B cell (primary cell): Measurements from ENCODE around the gene TMEM87B. TPM values are rescaled to one million over a fixed set of nuclear protein-coding genes. Genes with fewer than 3 reads are reported as not detected.

Experiments
- ATAC-seq: fragments of 200-7000 bp; cut with Tn5 transposase; one replicate; pipeline ENCODE4 v1.10.0; 2021; ENCODE audit warnings: low read depth, mild to moderate bottlenecking, moderate number of reproducible peaks, moderate library complexity
- CTCF ChIA-PET: fragments of 350-600 bp; sonication (Branson Sonifier 250); formaldehyde crosslinking; loops from one replicate; lab custom pipeline; 2021; ENCODE audit warnings: antibody characterized with exemption, inconsistent platforms; lab: Charles Lee
- POLR2A ChIA-PET: fragments of 350-600 bp; sonication (Branson Sonifier 250); formaldehyde crosslinking; loops from one replicate; lab custom pipeline; 2021; ENCODE audit warnings: antibody characterized with exemption; lab: Charles Lee
- DNase-seq: peaks from one replicate; pipeline ENCODE4 v3.0.0; 2013
- H2AFZ ChIP-seq: 2 replicates; pipeline ENCODE4 v1.6.1; 2012; ENCODE audit warnings: mild to moderate bottlenecking, low read depth, low read length; ENCODE audit not compliant: insufficient read depth, poor library complexity, severe bottlenecking
- H3K27ac ChIP-seq, 2 donors: 1 replicate in 1 of 2; 2 replicates in 1 of 2; pipeline ENCODE4 v1.5.1; 2012 to 2013; ENCODE audit warnings: low read length in 2 of 2, mild to moderate bottlenecking in 2 of 2, moderate library complexity in 1 of 2
- H3K27me3 ChIP-seq, 4 experiments: fragments of 200-600 bp in 1 of 4; sonication (generic) in 1 of 4; replicated peaks in 1 of 4; 1 replicate in 2 of 4; 2 replicates in 2 of 4; pipeline versions ENCODE4 v1.6.1 to v1.7.0; 2013 to 2016; ENCODE audit warnings: low read length in 3 of 4, mild to moderate bottlenecking in 2 of 4, mixed read lengths in 1 of 4, moderate library complexity in 1 of 4; ENCODE audit not compliant: insufficient read depth in 4 of 4, control insufficient read depth in 3 of 4; ENCODE audit errors: control extremely low read depth in 1 of 4
- H3K36me3 ChIP-seq, 2 experiments: replicated peaks in 1 of 2; 1 replicate in 1 of 2; 2 replicates in 1 of 2; pipeline versions ENCODE4 v1.6.1 to v1.7.1; 2013; ENCODE audit warnings: low read length in 1 of 2; ENCODE audit not compliant: insufficient read depth in 2 of 2, control insufficient read depth in 1 of 2; ENCODE audit errors: control extremely low read depth in 1 of 2, extremely low read depth in 1 of 2
- H3K4me1 ChIP-seq, 2 donors: fragments of 200-600 bp in 1 of 2; sonication (generic) in 1 of 2; 1 replicate in 1 of 2; 2 replicates in 1 of 2; pipeline versions ENCODE4 v1.5.1 to v1.6.1; 2013 to 2017; ENCODE audit warnings: low read length in 2 of 2; ENCODE audit not compliant: control insufficient read depth in 2 of 2, insufficient read depth in 2 of 2
- H3K4me2 ChIP-seq: replicated peaks from 2 replicates; pipeline ENCODE3; 2012; ENCODE audit warnings: mild to moderate bottlenecking, low read depth, low read length; ENCODE audit not compliant: poor library complexity, severe bottlenecking
- H3K4me3 ChIP-seq, 5 experiments: fragments of 200-600 bp in 1 of 5; sonication (generic) in 1 of 5; 1 replicate in 3 of 5; 2 replicates in 2 of 5; pipeline versions ENCODE4 v1.5.1 to v1.7.0; 2011 to 2016; ENCODE audit warnings: low read length in 4 of 5, mild to moderate bottlenecking in 4 of 5, low read depth in 2 of 5, control low read depth in 1 of 5, moderate library complexity in 1 of 5; ENCODE audit not compliant: insufficient read depth in 1 of 5; ENCODE audit errors: control extremely low read depth in 1 of 5, extremely low read depth in 1 of 5
- H3K79me2 ChIP-seq: fragments of 200-600 bp; sonication (generic); one replicate; pipeline ENCODE4 v1.6.0; 2016; ENCODE audit warnings: low read length; ENCODE audit not compliant: control insufficient read depth, insufficient read depth
- H3K9ac ChIP-seq: fragments of 200-600 bp; sonication (generic); 2 replicates; pipeline ENCODE4 v1.6.1; 2017; ENCODE audit warnings: mild to moderate bottlenecking, low read length, moderate library complexity
- H3K9me3 ChIP-seq, 3 donors: one replicate each; pipeline versions ENCODE4 v1.6.1 to v1.7.1; 2013; ENCODE audit warnings: low read length in 2 of 3; ENCODE audit not compliant: control insufficient read depth in 2 of 3, insufficient read depth in 1 of 3; ENCODE audit errors: control extremely low read depth in 1 of 3
- H4K20me1 ChIP-seq: 2 replicates; pipeline ENCODE4 v1.6.0; 2012; ENCODE audit warnings: mild to moderate bottlenecking, low read length; ENCODE audit not compliant: insufficient read depth, control insufficient read depth, poor library complexity, severe bottlenecking
- H3K27ac Mint-ChIP-seq: one replicate; pipeline ENCODE4 v1.8.0; 2021; ENCODE audit warnings: mixed read lengths
- H3K27me3 Mint-ChIP-seq: one replicate; pipeline ENCODE4 v1.8.0; 2021; ENCODE audit warnings: mixed read lengths
- H3K4me1 Mint-ChIP-seq: one replicate; pipeline ENCODE4 v1.8.0; 2021; ENCODE audit warnings: mixed read lengths
- H3K4me3 Mint-ChIP-seq: one replicate; pipeline ENCODE4 v1.8.0; 2021; ENCODE audit warnings: mixed read lengths
- H3K9me3 Mint-ChIP-seq: one replicate; pipeline ENCODE4 v1.8.0; 2022; ENCODE audit warnings: mixed read lengths; ENCODE audit not compliant: insufficient read depth
- EZH2 ChIP-seq: IDR thresholded peaks from 2 replicates; pipeline ENCODE4 v1.6.1; 2012; ENCODE audit warnings: borderline replicate concordance, low read depth, mild to moderate bottlenecking, moderate library complexity, low read length; ENCODE audit not compliant: insufficient read depth, poor library complexity, severe bottlenecking
- WGBS: methylation state at CpG from one replicate; pipeline ENCODE4 v1.1.5; 2013; ENCODE audit warnings: missing lambda C conversion rate; ENCODE audit not compliant: insufficient coverage; 5-methylcytosine and 5-hydroxymethylcytosine counted together
- intact Hi-C: fragments of 100-400 bp; cut with micrococcal nuclease; formaldehyde crosslinking; loops from one replicate; pipeline ENCODE4 v1.10.0; 2022
- polyA plus RNA-seq: library from polyadenylated mRNA; depleted of rRNA; stranded (reverse); fragments of >200 nt; gene quantifications from 2 replicates; pipeline ENCODE4 v1.2.3, GENCODE V29; 2012
- total RNA-seq, 2 donors: library from RNA; stranded (reverse); fragments of 120-200 nt in 1 of 2; gene quantifications; 1 replicate in 1 of 2; 2 replicates in 1 of 2; pipeline versions ENCODE4 v1.2.3 to v1.2.4, GENCODE V29; 2013 to 2022
- TF ChIP-seq, protein P1 (sequence below): fragments of 200-600 bp; IDR thresholded peaks from one replicate; pipeline ENCODE4 v1.8.0; 2022; ENCODE audit warnings: antibody characterized with exemption, mild to moderate bottlenecking

Gene TMEM87B
- total and polyA plus RNA-seq, 2 donors (not counting 1 experiment from before 2014, with no cell fraction given): 9.4 to 21.0 TPM

DNA sequence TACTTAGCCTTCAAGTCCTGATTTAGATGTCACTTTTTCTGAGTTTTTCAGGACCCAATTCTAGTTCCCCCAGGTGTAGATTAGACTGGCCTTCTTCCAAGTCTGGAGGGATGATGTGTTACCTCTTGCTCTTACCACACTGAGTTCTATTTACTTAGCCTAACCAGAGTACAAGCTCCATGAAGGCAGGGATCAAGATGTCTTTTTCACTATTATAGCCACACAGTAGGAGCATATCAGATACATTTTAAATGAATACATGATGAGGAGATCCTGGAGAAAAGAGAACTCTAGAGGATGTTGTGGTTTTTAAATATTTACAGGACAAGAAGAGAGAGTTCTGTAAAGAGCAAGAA is 30.3 kb downstream of the TMEM87B start:
- no peak overlapping the region for H3K4me3 Mint-ChIP-seq
- ChIA-PET POLR2A (no interaction called here), CTCF (no interaction called here)
- Histone ChIP-seq H3K4me2 (no peak overlapping the region), H3K27me3 (no peaks in the 10 kb centered on the region), H3K4me1 (peaks cover 18 to 24% of the 10 kb centered on the region in 2 donors), H3K27ac (peak overlapping the region in 1 of 2 donors; percentile 82), H3K4me3 (no peak overlapping the region), H3K9ac (no peak overlapping the region), H3K79me2 (no peaks in the 10 kb centered on the region), H3K9me3 (no peaks in the 10 kb centered on the region), H2AFZ (no peak overlapping the region), H4K20me1 (no peaks in the 10 kb centered on the region), H3K36me3 (peaks cover 21 to 78% of the 10 kb centered on the region in 2 experiments)
- DNase-seq (no peak), ATAC-seq (no peak)
- H3K27me3 Mint-ChIP-seq: no peaks in the 10 kb centered on the region
- H3K4me1 Mint-ChIP-seq: peaks cover 31% of the 10 kb centered on the region
- H3K27ac Mint-ChIP-seq: peak overlapping the region; percentile 53
- intact Hi-C loops: no loop called here
- no peak for TF ChIP-seq EZH2
- TF ChIP-seq, protein P1, sequence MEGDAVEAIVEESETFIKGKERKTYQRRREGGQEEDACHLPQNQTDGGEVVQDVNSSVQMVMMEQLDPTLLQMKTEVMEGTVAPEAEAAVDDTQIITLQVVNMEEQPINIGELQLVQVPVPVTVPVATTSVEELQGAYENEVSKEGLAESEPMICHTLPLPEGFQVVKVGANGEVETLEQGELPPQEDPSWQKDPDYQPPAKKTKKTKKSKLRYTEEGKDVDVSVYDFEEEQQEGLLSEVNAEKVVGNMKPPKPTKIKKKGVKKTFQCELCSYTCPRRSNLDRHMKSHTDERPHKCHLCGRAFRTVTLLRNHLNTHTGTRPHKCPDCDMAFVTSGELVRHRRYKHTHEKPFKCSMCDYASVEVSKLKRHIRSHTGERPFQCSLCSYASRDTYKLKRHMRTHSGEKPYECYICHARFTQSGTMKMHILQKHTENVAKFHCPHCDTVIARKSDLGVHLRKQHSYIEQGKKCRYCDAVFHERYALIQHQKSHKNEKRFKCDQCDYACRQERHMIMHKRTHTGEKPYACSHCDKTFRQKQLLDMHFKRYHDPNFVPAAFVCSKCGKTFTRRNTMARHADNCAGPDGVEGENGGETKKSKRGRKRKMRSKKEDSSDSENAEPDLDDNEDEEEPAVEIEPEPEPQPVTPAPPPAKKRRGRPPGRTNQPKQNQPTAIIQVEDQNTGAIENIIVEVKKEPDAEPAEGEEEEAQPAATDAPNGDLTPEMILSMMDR: no peak
- no peaks in the 10 kb centered on the region for H3K9me3 Mint-ChIP-seq

DNA sequence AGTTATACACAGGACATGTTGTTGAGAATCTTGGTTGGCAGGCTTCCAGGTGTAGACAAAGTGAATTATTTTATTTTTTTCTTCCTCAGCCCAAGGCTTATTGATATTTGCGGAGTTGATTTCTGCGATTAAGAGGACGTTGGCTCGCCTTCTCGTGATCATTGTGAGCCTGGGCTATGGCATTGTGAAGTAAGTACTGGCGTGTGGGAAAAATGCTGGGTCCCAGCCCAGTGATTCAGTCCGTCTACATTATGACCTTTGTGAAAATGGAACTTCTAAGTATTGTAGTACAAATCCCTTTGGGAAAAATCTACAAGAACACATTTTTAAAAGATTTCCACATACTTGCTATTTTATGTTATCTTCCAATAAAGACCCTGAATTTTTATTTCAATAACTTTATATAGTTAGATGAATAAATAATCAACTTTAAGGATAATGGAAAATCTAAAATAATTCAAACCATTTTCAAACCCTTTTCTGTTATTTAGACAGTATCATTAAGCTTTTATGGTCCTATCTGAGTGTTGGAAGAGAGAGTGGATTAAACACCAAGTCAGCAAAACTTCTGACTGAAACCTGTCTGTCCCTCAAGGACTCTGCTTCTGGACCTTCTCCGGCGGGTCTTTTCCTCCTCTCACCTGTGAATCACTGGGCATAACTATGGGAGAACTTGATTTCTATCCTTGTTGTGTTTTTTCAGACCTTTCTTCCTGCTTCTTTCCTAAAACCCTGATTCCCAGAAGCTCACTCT is 31.0 kb downstream of the TMEM87B start:
- TF ChIP-seq, protein P1: no peak
- no peak for TF ChIP-seq EZH2
- DNase-seq (no peak), ATAC-seq (no peak)
- Histone ChIP-seq H3K9me3 (no peaks in the 10 kb centered on the region), H2AFZ (no peak overlapping the region), H3K36me3 (peaks cover 18 to 73% of the 10 kb centered on the region in 2 experiments), H3K4me3 (no peak overlapping the region), H3K4me2 (no peak overlapping the region), H3K27ac (peak overlapping the region in 1 of 2 donors; percentile 82), H3K9ac (no peak overlapping the region), H3K79me2 (no peaks in the 10 kb centered on the region), H3K27me3 (no peaks in the 10 kb centered on the region), H3K4me1 (peaks cover 18 to 24% of the 10 kb centered on the region in 2 donors), H4K20me1 (no peaks in the 10 kb centered on the region)
- intact Hi-C loops: no loop called here
- H3K4me3 Mint-ChIP-seq: no peak overlapping the region
- no peaks in the 10 kb centered on the region for H3K9me3 Mint-ChIP-seq
- ChIA-PET CTCF (no interaction called here), POLR2A (no interaction called here)
- peaks cover 31% of the 10 kb centered on the region for H3K4me1 Mint-ChIP-seq
- no peaks in the 10 kb centered on the region for H3K27me3 Mint-ChIP-seq
- peak overlapping the region; percentile 76 for H3K27ac Mint-ChIP-seq
- 100% methylated on average over 4 of the region's 9 CpGs for WGBS
